Measurements from ENCODE around the gene NUDT21. TPM values are rescaled to one million over a fixed set of nuclear protein-coding genes. Genes with fewer than 3 reads are reported as not detected.

NUDT21 gene
- total and polyA plus RNA-seq, 2 of the 8 experiments (the other 6 are each of a cell fraction or from before 2014, with no cell fraction given): 78.1 to 277 TPM

DNA sequence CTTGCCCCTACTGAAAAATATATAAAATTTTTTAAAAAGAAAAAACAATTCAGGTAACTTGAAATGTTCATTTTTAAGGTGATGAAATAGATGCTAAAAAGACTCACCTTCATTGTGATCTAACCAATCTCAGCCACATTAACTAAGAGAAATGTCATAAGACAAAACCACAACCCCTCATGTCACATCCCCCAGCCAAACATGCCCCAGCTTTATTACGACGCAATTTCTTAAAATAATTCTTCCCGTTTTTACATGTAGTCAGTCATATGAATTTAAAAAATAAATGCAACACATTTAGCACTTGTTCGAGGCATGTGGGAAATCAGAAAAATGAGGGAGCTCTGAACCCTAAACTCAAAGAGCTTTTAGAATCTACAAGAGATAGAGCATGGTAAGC is 35.3 kb downstream of the NUDT21 start (continued):
- TF ChIP-seq, protein P1, sequence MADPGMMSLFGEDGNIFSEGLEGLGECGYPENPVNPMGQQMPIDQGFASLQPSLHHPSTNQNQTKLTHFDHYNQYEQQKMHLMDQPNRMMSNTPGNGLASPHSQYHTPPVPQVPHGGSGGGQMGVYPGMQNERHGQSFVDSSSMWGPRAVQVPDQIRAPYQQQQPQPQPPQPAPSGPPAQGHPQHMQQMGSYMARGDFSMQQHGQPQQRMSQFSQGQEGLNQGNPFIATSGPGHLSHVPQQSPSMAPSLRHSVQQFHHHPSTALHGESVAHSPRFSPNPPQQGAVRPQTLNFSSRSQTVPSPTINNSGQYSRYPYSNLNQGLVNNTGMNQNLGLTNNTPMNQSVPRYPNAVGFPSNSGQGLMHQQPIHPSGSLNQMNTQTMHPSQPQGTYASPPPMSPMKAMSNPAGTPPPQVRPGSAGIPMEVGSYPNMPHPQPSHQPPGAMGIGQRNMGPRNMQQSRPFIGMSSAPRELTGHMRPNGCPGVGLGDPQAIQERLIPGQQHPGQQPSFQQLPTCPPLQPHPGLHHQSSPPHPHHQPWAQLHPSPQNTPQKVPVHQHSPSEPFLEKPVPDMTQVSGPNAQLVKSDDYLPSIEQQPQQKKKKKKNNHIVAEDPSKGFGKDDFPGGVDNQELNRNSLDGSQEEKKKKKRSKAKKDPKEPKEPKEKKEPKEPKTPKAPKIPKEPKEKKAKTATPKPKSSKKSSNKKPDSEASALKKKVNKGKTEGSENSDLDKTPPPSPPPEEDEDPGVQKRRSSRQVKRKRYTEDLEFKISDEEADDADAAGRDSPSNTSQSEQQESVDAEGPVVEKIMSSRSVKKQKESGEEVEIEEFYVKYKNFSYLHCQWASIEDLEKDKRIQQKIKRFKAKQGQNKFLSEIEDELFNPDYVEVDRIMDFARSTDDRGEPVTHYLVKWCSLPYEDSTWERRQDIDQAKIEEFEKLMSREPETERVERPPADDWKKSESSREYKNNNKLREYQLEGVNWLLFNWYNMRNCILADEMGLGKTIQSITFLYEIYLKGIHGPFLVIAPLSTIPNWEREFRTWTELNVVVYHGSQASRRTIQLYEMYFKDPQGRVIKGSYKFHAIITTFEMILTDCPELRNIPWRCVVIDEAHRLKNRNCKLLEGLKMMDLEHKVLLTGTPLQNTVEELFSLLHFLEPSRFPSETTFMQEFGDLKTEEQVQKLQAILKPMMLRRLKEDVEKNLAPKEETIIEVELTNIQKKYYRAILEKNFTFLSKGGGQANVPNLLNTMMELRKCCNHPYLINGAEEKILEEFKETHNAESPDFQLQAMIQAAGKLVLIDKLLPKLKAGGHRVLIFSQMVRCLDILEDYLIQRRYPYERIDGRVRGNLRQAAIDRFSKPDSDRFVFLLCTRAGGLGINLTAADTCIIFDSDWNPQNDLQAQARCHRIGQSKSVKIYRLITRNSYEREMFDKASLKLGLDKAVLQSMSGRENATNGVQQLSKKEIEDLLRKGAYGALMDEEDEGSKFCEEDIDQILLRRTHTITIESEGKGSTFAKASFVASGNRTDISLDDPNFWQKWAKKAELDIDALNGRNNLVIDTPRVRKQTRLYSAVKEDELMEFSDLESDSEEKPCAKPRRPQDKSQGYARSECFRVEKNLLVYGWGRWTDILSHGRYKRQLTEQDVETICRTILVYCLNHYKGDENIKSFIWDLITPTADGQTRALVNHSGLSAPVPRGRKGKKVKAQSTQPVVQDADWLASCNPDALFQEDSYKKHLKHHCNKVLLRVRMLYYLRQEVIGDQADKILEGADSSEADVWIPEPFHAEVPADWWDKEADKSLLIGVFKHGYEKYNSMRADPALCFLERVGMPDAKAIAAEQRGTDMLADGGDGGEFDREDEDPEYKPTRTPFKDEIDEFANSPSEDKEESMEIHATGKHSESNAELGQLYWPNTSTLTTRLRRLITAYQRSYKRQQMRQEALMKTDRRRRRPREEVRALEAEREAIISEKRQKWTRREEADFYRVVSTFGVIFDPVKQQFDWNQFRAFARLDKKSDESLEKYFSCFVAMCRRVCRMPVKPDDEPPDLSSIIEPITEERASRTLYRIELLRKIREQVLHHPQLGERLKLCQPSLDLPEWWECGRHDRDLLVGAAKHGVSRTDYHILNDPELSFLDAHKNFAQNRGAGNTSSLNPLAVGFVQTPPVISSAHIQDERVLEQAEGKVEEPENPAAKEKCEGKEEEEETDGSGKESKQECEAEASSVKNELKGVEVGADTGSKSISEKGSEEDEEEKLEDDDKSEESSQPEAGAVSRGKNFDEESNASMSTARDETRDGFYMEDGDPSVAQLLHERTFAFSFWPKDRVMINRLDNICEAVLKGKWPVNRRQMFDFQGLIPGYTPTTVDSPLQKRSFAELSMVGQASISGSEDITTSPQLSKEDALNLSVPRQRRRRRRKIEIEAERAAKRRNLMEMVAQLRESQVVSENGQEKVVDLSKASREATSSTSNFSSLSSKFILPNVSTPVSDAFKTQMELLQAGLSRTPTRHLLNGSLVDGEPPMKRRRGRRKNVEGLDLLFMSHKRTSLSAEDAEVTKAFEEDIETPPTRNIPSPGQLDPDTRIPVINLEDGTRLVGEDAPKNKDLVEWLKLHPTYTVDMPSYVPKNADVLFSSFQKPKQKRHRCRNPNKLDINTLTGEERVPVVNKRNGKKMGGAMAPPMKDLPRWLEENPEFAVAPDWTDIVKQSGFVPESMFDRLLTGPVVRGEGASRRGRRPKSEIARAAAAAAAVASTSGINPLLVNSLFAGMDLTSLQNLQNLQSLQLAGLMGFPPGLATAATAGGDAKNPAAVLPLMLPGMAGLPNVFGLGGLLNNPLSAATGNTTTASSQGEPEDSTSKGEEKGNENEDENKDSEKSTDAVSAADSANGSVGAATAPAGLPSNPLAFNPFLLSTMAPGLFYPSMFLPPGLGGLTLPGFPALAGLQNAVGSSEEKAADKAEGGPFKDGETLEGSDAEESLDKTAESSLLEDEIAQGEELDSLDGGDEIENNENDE (IDR thresholded peaks at IDR 0.05; ENCODE audit: insufficient replicate concordance, low read length): no peak
- TF ChIP-seq NRF1 (IDR thresholded peaks at IDR 0.05; ENCODE audit: low read depth, low read length): no peak
- TF ChIP-seq TBP (IDR thresholded peaks at IDR 0.05; ENCODE audit: low read depth, low read length): no peak
- TF ChIP-seq, protein P2, sequence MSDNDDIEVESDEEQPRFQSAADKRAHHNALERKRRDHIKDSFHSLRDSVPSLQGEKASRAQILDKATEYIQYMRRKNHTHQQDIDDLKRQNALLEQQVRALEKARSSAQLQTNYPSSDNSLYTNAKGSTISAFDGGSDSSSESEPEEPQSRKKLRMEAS (IDR thresholded peaks at IDR 0.05): no peak
- no peak for TF ChIP-seq RNF2 (IDR thresholded peaks at IDR 0.05; ENCODE audit: borderline replicate concordance, low read depth, low read length, missing control alignments, poor library complexity, severe bottlenecking)
- TF ChIP-seq POLR2AphosphoS5 (IDR thresholded peaks at IDR 0.05; ENCODE audit: low read depth, low read length): no peak
- TF ChIP-seq, protein P3, sequence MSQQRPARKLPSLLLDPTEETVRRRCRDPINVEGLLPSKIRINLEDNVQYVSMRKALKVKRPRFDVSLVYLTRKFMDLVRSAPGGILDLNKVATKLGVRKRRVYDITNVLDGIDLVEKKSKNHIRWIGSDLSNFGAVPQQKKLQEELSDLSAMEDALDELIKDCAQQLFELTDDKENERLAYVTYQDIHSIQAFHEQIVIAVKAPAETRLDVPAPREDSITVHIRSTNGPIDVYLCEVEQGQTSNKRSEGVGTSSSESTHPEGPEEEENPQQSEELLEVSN (IDR thresholded peaks at IDR 0.05): no peak
- TF ChIP-seq HDAC2 (IDR thresholded peaks at IDR 0.05; ENCODE audit: borderline replicate concordance in 1 of 2, low read depth in 2 of 2, low read length in 2 of 2): no peak

All from H1 (cell line).